Gastrocnemius medialis (tissue), 4 donors: ENCODE results near the gene RNF26. TPM values are rescaled to one million over a fixed set of nuclear protein-coding genes. Genes with fewer than 3 reads are reported as not detected.

Source experiments
- ATAC-seq, 2 donors: fragments of 150-250 bp; one replicate each; pipeline ENCODE4 v1.9.1; 2016
- DNase-seq, 2 donors: peaks; one replicate each; pipeline ENCODE4 v3.0.0-alpha.2; 2019
- H3K27ac ChIP-seq, 4 donors: fragments of 200-600 bp; sonication (generic); 1 replicate in 1 of 4; 2 replicates in 3 of 4; pipeline ENCODE4 v1.5.1; 2016 to 2018; ENCODE audit warnings: mild to moderate bottlenecking in 2 of 4, moderate library complexity in 1 of 4
- H3K27me3 ChIP-seq, 3 donors: fragments of 200-600 bp; sonication (generic) in 2 of 3; 1 replicate in 1 of 3; 2 replicates in 2 of 3; pipeline versions ENCODE4 v1.5.1 to v1.6.0; 2016 to 2019; ENCODE audit warnings: mild to moderate bottlenecking in 1 of 3, moderate library complexity in 1 of 3
- H3K36me3 ChIP-seq, 2 donors: fragments of 200-600 bp; sonication (generic) in 1 of 2; one replicate each; pipeline ENCODE4 v1.5.1; 2017 to 2018
- H3K4me1 ChIP-seq, 2 donors: fragments of 200-600 bp; sonication (generic) in 1 of 2; one replicate each; pipeline ENCODE4 v1.5.1; 2016 to 2017; ENCODE audit warnings: mild to moderate bottlenecking in 2 of 2
- H3K4me3 ChIP-seq, 4 donors: fragments of 200-600 bp; sonication (generic) in 3 of 4; 1 replicate in 1 of 4; 2 replicates in 3 of 4; pipeline ENCODE4 v1.5.1; 2016 to 2019; ENCODE audit warnings: mild to moderate bottlenecking in 2 of 4
- H3K9me3 ChIP-seq, 3 donors: fragments of 200-600 bp; sonication (generic) in 2 of 3; 1 replicate in 1 of 3; 2 replicates in 2 of 3; pipeline ENCODE4 v1.5.1; 2016 to 2019
- POLR2A ChIP-seq, 2 donors: fragments of 450-650 bp; IDR thresholded peaks; one replicate each; pipeline ENCODE4 v1.6.1; 2017; ENCODE audit warnings: antibody characterized with exemption in 2 of 2, mild to moderate bottlenecking in 2 of 2, moderate library complexity in 2 of 2
- in situ Hi-C, 4 donors: fragments of 200-750 bp; cut with MboI; loops; one replicate each; pipeline versions ENCODE4 v1.15.0 to v1.8.0; 2017; ENCODE audit warnings: low sequenced_read_pairs in 4 of 4
- intact Hi-C: fragments of 100-400 bp; cut with DNase I; formaldehyde crosslinking; loops from one replicate; pipeline ENCODE4 v1.15.1; 2023; ENCODE audit warnings: low total_unique reads
- total RNA-seq, 4 donors: library from RNA; depleted of rRNA; stranded (reverse); fragments of >200 nt; gene quantifications; one replicate each; pipeline versions ENCODE4 v1.1.0 to v1.2.3, GENCODE V29; 2016
- TF ChIP-seq, protein P1 (sequence below), 5 experiments: fragments of 450-650 bp in 3 of 5; fragments of 200-600 bp in 2 of 5; sonication (generic) in 2 of 5; IDR thresholded peaks in 4 of 5; conservative IDR thresholded peaks in 1 of 5; 1 replicate in 4 of 5; 2 replicates in 1 of 5; pipeline ENCODE4 v1.5.1; 2016 to 2019; ENCODE audit warnings: antibody characterized with exemption in 5 of 5, mild to moderate bottlenecking in 3 of 5, moderate library complexity in 3 of 5

The RNF26 gene
- total RNA-seq, 4 donors from 2014 or later = 3.8 to 5.1 (median 4.7) TPM

DNA sequence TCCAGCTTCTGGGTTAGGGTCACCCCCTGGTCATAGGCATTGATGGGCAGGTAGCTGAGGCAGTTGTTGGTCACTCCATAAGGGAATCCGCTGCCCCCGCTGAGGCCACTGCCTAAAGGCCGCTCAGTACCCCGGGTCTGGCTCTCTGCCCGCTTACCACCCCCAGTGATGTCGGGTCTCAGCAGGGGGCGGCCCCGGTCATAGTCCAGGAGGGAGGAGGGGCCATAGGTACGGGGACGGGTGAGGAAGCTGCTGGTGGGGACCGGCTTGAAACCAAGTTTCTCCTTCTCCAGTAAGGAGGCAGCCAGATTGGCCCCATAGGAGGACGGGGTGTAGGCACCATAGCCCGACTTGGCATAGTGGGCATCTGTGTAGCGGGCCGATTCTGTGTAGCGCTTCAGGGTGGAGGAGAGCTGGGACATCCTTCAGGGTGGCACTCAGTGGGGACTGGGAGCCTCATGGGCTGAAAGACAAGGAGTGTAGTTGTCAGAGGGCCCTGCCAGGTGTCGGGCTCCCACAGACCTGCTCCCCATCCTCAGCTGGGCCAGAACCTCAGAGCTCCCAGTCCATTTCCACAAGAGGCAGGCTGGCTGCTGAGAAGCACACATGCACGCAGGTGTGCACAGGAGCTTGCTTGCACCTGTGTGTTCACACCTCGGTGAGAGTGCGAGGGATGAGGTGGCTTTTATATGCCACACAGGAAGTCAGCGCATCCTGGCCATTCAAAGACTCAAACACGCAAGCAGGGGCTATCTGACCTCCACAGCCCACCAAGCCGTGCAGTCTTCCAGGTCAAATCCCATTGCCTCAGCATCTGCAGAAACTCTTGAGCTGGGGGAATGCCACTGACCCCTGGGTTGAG lies 39.0 kb downstream of the RNF26 start:
- ATAC-seq (no peak), DNase-seq (peak in 1 of 2 donors; percentile 33)
- intact Hi-C loops (no loop called here), in situ Hi-C loops (no loop called here)
- Histone ChIP-seq H3K9me3 (no peaks in the 10 kb centered on the region), H3K27me3 (no peaks in the 10 kb centered on the region), H3K4me1 (peaks cover 89 to 96% of the 10 kb centered on the region in 2 donors), H3K36me3 (no peaks in the 10 kb centered on the region), H3K27ac (peak overlapping the region; percentile 96 to 99 (median 98)), H3K4me3 (peak overlapping the region in 1 of 4 donors; percentile 32)
- TF ChIP-seq POLR2A (IDR thresholded peaks at IDR 0.05) = no peak
- TF ChIP-seq, protein P1, sequence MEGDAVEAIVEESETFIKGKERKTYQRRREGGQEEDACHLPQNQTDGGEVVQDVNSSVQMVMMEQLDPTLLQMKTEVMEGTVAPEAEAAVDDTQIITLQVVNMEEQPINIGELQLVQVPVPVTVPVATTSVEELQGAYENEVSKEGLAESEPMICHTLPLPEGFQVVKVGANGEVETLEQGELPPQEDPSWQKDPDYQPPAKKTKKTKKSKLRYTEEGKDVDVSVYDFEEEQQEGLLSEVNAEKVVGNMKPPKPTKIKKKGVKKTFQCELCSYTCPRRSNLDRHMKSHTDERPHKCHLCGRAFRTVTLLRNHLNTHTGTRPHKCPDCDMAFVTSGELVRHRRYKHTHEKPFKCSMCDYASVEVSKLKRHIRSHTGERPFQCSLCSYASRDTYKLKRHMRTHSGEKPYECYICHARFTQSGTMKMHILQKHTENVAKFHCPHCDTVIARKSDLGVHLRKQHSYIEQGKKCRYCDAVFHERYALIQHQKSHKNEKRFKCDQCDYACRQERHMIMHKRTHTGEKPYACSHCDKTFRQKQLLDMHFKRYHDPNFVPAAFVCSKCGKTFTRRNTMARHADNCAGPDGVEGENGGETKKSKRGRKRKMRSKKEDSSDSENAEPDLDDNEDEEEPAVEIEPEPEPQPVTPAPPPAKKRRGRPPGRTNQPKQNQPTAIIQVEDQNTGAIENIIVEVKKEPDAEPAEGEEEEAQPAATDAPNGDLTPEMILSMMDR (IDR thresholded peaks at IDR 0.05 in 4 of 5, conservative IDR thresholded peaks at IDR 0.05 in 1 of 5) = no peak

DNA sequence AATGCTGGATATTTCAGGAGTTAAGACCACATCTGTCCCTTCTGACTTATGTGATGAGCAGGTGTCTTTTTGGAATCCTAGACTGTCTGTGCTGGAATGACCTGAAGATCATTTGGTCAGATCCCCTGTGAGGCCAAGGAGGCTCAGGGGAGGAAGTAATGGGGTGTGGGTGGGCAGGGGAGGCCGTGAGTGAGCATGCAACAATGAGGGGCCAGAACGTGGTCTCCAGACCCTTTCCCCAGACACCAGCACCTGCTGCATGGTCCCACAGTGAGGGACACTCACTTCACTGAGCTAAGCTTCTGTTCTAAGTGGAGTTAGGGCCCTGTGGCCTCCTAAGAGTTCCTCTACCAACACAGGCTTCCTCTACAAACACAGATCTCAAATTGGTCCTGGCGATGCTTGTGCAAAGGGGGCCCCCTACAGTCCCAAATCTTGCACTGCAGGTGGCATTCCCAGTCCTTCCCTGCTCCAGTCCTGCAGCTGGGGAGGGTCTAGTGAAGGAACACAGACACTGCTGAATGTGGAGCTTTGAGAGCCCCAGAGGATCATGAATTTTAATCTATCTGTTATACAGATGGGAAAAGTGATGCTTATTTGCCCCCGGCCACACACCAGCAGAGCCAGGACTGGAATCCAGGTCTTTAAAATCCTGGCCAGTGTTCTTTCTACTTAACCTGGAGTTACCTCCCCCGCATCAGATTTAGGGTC lies 39.7 kb downstream of the RNF26 start:
- H3K4me3 ChIP-seq = peak overlapping the region in 1 of 4 donors; percentile 38
- H3K36me3 ChIP-seq = no peaks in the 10 kb centered on the region
- DNase-seq (peak in 1 of 2 donors; percentile 82), ATAC-seq (peak; percentile 10 to 15)
- no peak for TF ChIP-seq POLR2A (IDR thresholded peaks at IDR 0.05)
- TF ChIP-seq, protein P1 (IDR thresholded peaks at IDR 0.05 in 4 of 5, conservative IDR thresholded peaks at IDR 0.05 in 1 of 5) = peak; percentile 93 to 96 (median 93)
- intact Hi-C loops (loop anchor here (1.0 kb wide), 1 partner anchor 18 kb away; no protein-coding TSS in a partner anchor), in situ Hi-C loops (no loop called here)
- H3K9me3 ChIP-seq = no peaks in the 10 kb centered on the region
- peaks cover 82 to 89% of the 10 kb centered on the region in 2 donors for H3K4me1 ChIP-seq
- peak overlapping the region; percentile 96 to 99 (median 98) for H3K27ac ChIP-seq
- no peaks in the 10 kb centered on the region for H3K27me3 ChIP-seq

DNA sequence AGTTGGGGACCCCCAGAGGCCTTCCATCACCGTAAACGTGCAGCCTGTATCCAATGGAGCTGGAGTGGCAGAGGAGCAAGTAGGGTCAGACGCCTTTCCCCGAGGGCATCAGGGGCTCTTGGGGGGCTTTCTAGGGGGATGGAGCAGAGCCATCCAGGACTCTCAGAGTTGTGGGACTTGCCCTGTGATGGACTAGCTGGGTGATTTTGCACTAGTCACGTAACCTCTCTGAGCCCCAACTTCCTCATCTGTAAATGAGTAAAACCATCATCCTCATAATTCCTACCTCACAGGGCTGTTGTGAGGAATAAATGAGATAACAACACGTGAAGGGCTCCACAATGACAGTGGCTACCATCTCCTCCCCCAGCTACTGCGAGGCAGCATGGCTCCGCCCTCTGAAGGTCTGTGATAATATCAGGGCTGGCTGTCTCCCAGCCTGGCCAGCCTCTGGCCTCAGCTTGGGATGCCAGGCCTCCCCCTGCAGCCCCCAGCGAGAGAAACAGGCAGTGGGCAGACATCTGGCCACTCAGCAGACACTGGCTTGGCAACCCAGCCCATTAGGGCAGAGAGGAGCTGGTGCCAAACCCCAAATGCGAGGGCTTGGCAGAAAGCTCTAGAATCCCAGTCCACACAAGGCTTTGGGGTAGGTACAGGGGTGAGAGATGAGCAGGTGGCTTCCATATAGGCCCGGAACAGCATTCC lies 40.5 kb downstream of the RNF26 start:
- intact Hi-C loops = loop anchor here (1.0 kb wide), 1 partner anchor 18 kb away; no protein-coding TSS in a partner anchor
- in situ Hi-C loops = no loop called here
- TF ChIP-seq, protein P1 (IDR thresholded peaks at IDR 0.05 in 4 of 5, conservative IDR thresholded peaks at IDR 0.05 in 1 of 5) = no peak
- TF ChIP-seq POLR2A (IDR thresholded peaks at IDR 0.05) = no peak
- H3K4me3 ChIP-seq = peak overlapping the region; percentile 12 to 67 (median 27)
- no peak for ATAC-seq
- H3K36me3 ChIP-seq = no peaks in the 10 kb centered on the region
- no peaks in the 10 kb centered on the region for H3K9me3 ChIP-seq
- H3K27me3 ChIP-seq = no peaks in the 10 kb centered on the region
- peaks cover 82 to 89% of the 10 kb centered on the region in 2 donors for H3K4me1 ChIP-seq
- peak overlapping the region; percentile 96 to 99 (median 98) for H3K27ac ChIP-seq
- peak in 1 of 2 donors; percentile 51 for DNase-seq

DNA sequence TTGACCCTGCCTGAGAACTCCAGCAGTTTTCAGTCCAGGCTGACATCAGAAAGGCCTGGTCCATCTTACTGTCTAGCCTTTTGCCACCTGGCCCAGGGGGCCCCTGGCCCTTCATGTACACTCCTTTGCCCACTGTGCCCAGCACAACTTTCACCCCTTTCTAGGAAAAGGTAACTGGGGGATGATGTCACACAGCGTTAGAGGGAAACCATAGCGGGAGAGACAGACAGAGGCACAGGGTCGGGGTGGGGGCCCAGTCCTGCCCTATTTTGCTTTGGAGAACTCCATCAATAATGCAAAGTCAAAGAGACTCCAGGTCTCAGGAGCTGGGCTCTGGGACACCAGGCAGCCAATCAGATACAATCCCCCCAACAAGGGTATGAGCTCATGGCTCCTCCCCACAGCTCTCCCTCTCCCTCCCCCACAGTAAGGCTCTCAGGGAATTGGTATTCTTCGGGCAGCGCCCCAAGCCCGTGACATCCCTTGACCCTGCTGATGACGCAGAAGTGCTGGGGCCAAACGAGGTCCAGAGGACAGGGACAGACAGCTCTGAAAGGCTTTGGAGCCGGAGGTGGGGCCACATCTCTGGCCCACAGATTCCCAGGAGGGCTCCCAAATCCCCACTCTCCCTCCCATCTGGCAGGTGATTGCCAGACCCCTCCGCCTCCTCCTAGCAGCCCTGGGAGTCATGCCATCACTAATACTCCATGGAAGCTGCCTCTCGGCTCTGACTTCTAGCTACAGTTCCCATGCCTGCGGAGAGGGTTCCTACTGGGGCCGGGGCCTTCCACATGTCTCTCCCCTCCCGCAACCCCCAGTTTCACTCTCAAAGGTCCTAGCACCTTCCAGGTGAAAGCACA lies 41.2 kb downstream of the RNF26 start:
- H3K9me3 ChIP-seq = no peaks in the 10 kb centered on the region
- H3K4me1 ChIP-seq = peaks cover 80 to 88% of the 10 kb centered on the region in 2 donors
- H3K27ac ChIP-seq = peak overlapping the region; percentile 96 to 99 (median 98)
- in situ Hi-C loops (no loop called here), intact Hi-C loops (loop anchor here (1.0 kb wide), 1 partner anchor 7 kb away; no protein-coding TSS in a partner anchor)
- no peaks in the 10 kb centered on the region for H3K27me3 ChIP-seq
- ATAC-seq (peak; percentile 12 to 14), DNase-seq (peak in 1 of 2 donors; percentile 88)
- TF ChIP-seq, protein P1 (IDR thresholded peaks at IDR 0.05 in 4 of 5, conservative IDR thresholded peaks at IDR 0.05 in 1 of 5) = no peak
- peak; percentile 71 to 73 for TF ChIP-seq POLR2A (IDR thresholded peaks at IDR 0.05)
- peak overlapping the region; percentile 24 to 67 (median 50) for H3K4me3 ChIP-seq
- H3K36me3 ChIP-seq = no peaks in the 10 kb centered on the region
